ENCODE results near the gene C4A.

DNA sequence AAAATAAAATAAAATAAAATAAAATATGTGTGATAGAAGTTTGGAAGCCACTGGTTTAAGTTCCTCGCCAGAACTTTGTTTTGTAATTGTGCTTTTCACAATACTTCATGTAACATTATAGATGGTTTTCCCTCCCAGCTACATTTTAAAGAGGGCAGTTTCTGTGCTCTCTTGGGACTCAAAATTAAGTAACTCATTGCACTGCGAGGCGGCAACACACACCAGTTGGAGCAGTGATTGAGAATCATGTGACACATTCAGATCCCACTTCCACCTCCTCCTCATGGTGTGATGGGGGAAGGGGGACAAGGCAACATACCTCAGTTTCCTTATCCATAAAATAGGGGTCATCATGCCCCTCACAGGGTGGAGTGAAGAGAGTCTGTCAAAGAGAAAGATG lies 46.8 kb upstream of the C4A start:
- TF ChIP-seq, protein P1, sequence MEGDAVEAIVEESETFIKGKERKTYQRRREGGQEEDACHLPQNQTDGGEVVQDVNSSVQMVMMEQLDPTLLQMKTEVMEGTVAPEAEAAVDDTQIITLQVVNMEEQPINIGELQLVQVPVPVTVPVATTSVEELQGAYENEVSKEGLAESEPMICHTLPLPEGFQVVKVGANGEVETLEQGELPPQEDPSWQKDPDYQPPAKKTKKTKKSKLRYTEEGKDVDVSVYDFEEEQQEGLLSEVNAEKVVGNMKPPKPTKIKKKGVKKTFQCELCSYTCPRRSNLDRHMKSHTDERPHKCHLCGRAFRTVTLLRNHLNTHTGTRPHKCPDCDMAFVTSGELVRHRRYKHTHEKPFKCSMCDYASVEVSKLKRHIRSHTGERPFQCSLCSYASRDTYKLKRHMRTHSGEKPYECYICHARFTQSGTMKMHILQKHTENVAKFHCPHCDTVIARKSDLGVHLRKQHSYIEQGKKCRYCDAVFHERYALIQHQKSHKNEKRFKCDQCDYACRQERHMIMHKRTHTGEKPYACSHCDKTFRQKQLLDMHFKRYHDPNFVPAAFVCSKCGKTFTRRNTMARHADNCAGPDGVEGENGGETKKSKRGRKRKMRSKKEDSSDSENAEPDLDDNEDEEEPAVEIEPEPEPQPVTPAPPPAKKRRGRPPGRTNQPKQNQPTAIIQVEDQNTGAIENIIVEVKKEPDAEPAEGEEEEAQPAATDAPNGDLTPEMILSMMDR (IDR thresholded peaks at IDR 0.05), result no peak
- TF ChIP-seq POLR2A (IDR thresholded peaks at IDR 0.05) (no peak), POLR2AphosphoS5 (IDR thresholded peaks at IDR 0.05) (no peak)
